Measurements from ENCODE around the gene MORC3. TPM values are rescaled to one million over a fixed set of nuclear protein-coding genes. Genes with fewer than 3 reads are reported as not detected.

The MORC3 gene
- total RNA-seq, 1 experiment from 2014 or later: 18.7 TPM

DNA sequence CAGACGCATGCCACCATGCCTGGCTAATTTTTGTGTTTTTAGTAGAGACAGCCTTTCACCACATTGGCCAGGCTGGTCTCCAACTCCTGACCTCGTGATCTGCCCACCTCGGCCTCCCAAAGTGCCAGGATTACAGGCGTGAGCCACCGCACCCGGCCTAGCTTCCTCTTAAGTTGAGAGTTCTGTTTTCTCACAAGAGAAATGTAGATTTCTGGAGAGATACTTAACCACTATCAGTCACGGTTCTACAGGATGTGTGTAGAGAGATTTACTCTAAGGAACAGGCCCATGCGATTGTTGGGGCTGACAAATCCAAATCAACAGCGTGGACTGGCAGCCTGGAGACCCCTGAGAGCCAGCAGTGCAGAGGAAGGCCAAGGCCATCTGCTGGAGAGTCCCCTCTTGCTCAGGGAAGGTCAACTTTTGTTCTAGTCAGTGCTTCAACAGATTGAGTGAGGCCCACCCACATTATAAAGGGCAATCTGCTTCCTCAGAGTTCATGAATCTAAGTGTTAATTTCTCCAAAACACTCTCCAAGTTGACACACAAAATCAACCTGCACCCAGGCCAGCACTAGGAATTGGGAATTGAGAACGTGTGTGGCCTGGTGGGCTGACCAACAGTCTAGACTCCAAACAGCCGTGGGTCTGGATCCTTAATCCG is 103.9 kb downstream of the MORC3 start:
- no CpG with 5 or more reads among the region's 12 CpGs for WGBS (ENCODE audit: extremely low coverage, insufficient read length, low lambda C conversion rate)
- no peak overlapping the region for H3K27ac ChIP-seq (ENCODE audit: insufficient read length, low read depth, low read length)

More for the DNA sequence above, 103.9 kb downstream of the MORC3 start:
- H4K91ac ChIP-seq (ENCODE audit: insufficient read length, low read depth, low read length): no peak overlapping the region
- no peaks in the 10 kb centered on the region for H3K27me3 Mint-ChIP-seq (ENCODE audit: low read depth)
- no peak overlapping the region for H3K4ac ChIP-seq (ENCODE audit: low read depth, low read length)
- H4K8ac ChIP-seq (replicated peaks; ENCODE audit: insufficient read length, low read depth, low read length): no peak overlapping the region
- peaks cover 0 to 4% (median 2%) of the 10 kb centered on the region in 3 experiments; a peak in 3 of 7 replicates for H3K36me3 Mint-ChIP-seq (ENCODE audit: insufficient read depth in 1 of 3, low read depth in 3 of 3)
- no peak overlapping the region for H2BK15ac ChIP-seq (ENCODE audit: low read depth, low read length)
- no peak overlapping the region for H3K18ac ChIP-seq (ENCODE audit: insufficient read length, low read depth, low read length)
- TF ChIP-seq, protein P1, sequence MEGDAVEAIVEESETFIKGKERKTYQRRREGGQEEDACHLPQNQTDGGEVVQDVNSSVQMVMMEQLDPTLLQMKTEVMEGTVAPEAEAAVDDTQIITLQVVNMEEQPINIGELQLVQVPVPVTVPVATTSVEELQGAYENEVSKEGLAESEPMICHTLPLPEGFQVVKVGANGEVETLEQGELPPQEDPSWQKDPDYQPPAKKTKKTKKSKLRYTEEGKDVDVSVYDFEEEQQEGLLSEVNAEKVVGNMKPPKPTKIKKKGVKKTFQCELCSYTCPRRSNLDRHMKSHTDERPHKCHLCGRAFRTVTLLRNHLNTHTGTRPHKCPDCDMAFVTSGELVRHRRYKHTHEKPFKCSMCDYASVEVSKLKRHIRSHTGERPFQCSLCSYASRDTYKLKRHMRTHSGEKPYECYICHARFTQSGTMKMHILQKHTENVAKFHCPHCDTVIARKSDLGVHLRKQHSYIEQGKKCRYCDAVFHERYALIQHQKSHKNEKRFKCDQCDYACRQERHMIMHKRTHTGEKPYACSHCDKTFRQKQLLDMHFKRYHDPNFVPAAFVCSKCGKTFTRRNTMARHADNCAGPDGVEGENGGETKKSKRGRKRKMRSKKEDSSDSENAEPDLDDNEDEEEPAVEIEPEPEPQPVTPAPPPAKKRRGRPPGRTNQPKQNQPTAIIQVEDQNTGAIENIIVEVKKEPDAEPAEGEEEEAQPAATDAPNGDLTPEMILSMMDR (conservative IDR thresholded peaks at IDR 0.05): no peak
- no peak overlapping the region for H3K23ac ChIP-seq (ENCODE audit: insufficient read length, low read depth, low read length)
- no peak overlapping the region for H2BK120ac ChIP-seq (ENCODE audit: low read depth, low read length, poor library complexity, severe bottlenecking)
- H3K79me1 ChIP-seq (ENCODE audit: insufficient read depth, low read depth, low read length, poor library complexity, severe bottlenecking): no peaks in the 10 kb centered on the region
- H3K4me1 ChIP-seq (ENCODE audit: insufficient read depth, low read length): no peaks in the 10 kb centered on the region; the same call in 1 of the 2 replicates
- H3K4me3 Mint-ChIP-seq: no peak overlapping the region
- H2BK12ac ChIP-seq (ENCODE audit: insufficient read length, low read depth, low read length): no peak overlapping the region
- H4K20me1 ChIP-seq (ENCODE audit: control insufficient read depth, insufficient read depth, insufficient read length): peaks cover 4% of the 10 kb centered on the region
- H3K9me3 Mint-ChIP-seq: no peaks in the 10 kb centered on the region; a peak in 1 of 5 replicates
- H2AFZ ChIP-seq (ENCODE audit: low read length): no peak overlapping the region
- peaks cover 11 to 23% of the 10 kb centered on the region in 2 experiments for H3K4me1 Mint-ChIP-seq
- no peak overlapping the region for H3K27ac Mint-ChIP-seq
- H3T11ph ChIP-seq (ENCODE audit: low read length): no peak overlapping the region
- H3K14ac ChIP-seq (ENCODE audit: insufficient read depth, low read length): no peak overlapping the region
- no peaks in the 10 kb centered on the region for H3K9me3 ChIP-seq (ENCODE audit: control insufficient read depth, low read depth, low read length)
- H3K27me3 ChIP-seq (ENCODE audit: insufficient read depth, low read length): no peaks in the 10 kb centered on the region
- no peak overlapping the region for H4K5ac ChIP-seq (ENCODE audit: insufficient read length, low read depth, low read length)
- no peak overlapping the region for H2BK20ac ChIP-seq (ENCODE audit: low read depth, low read length, poor library complexity, severe bottlenecking)
- H2BK5ac ChIP-seq (ENCODE audit: insufficient read length, low read length): no peak overlapping the region
- no peak overlapping the region for H2AK5ac ChIP-seq (ENCODE audit: insufficient read length, low read length)
- no peak for DNase-seq
- H3K9ac ChIP-seq (ENCODE audit: extremely low read depth, insufficient read length, low read length): no peak overlapping the region
- no peak overlapping the region for H3K4me2 ChIP-seq (ENCODE audit: insufficient read depth, insufficient read length, low read length)
- no peaks in the 10 kb centered on the region for H3K79me2 ChIP-seq (ENCODE audit: insufficient read depth, low read length)
- no peak overlapping the region for H3K56ac ChIP-seq (ENCODE audit: insufficient read length, low read depth, low read length)
- H3K23me2 ChIP-seq (ENCODE audit: insufficient read length, low read depth, low read length, poor library complexity, severe bottlenecking): no peaks in the 10 kb centered on the region
